GM23338 (cell line): ENCODE data around the gene C1QL1. TPM values are rescaled to one million over a fixed set of nuclear protein-coding genes. Genes with fewer than 3 reads are reported as not detected.

Source experiments
- ATAC-seq: fragments of 200-7000 bp; cut with Tn5 transposase; 3 replicates; pipeline ENCODE4 v1.9.1; 2020
- DNase-seq: peaks from one replicate; pipeline ENCODE4 v3.0.0-alpha.2; 2015; ENCODE audit warnings: low spot score
- H2AFZ ChIP-seq: fragments of 200-600 bp; sonication (generic); 2 replicates; pipeline ENCODE4 v1.8.0; 2016; ENCODE audit warnings: antibody characterized with exemption, mild to moderate bottlenecking, moderate library complexity
- H3F3A ChIP-seq: fragments of 200-600 bp; sonication (generic); replicated peaks from 2 replicates; pipeline ENCODE4 v1.8.0; 2017; ENCODE audit warnings: antibody characterized with exemption, mixed run types, low read depth
- H3K27ac ChIP-seq: fragments of 200-600 bp; sonication (generic); 2 replicates; pipeline ENCODE4 v1.6.1; 2016; ENCODE audit warnings: low read depth
- H3K27me3 ChIP-seq: fragments of 200-600 bp; sonication (generic); 2 replicates; pipeline ENCODE4 v1.8.0; 2016; ENCODE audit warnings: mild to moderate bottlenecking, mixed run types, moderate library complexity; ENCODE audit not compliant: insufficient read depth
- H3K36me3 ChIP-seq: fragments of 200-600 bp; sonication (generic); 2 replicates; pipeline ENCODE4 v1.8.0; 2016; ENCODE audit warnings: mild to moderate bottlenecking; ENCODE audit not compliant: insufficient read depth
- H3K4me1 ChIP-seq: fragments of 200-600 bp; sonication (generic); 2 replicates; pipeline ENCODE4 v1.8.0; 2016; ENCODE audit warnings: mild to moderate bottlenecking, moderate library complexity; ENCODE audit not compliant: insufficient read depth
- H3K4me2 ChIP-seq: fragments of 200-600 bp; sonication (generic); 2 replicates; pipeline ENCODE4 v1.7.1; 2017; ENCODE audit warnings: mixed run types
- H3K4me3 ChIP-seq: fragments of 200-600 bp; sonication (generic); 2 replicates; pipeline ENCODE4 v1.6.1; 2016; ENCODE audit warnings: mixed run types
- H3K79me2 ChIP-seq: fragments of 200-600 bp; sonication (generic); replicated peaks from 2 replicates; pipeline ENCODE4 v1.8.0; 2017; ENCODE audit warnings: mild to moderate bottlenecking; ENCODE audit not compliant: insufficient read depth
- H3K9me2 ChIP-seq: fragments of 200-600 bp; sonication (generic); 2 replicates; pipeline ENCODE4 v1.8.0; 2017; ENCODE audit not compliant: insufficient read depth
- H4K20me1 ChIP-seq: fragments of 200-600 bp; sonication (generic); replicated peaks from 2 replicates; pipeline ENCODE4 v1.8.0; 2017; ENCODE audit warnings: mild to moderate bottlenecking; ENCODE audit not compliant: insufficient read depth
- H3K27ac Mint-ChIP-seq: 2 replicates; pipeline ENCODE4 v1.8.0; 2020; ENCODE audit warnings: inconsistent platforms, mild to moderate bottlenecking, moderate library complexity, mixed read lengths
- H3K27me3 Mint-ChIP-seq: 3 replicates; pipeline ENCODE4 v1.8.0; 2022; ENCODE audit warnings: low read depth, mild to moderate bottlenecking, moderate library complexity, mixed read lengths, inconsistent platforms; ENCODE audit not compliant: insufficient read depth, poor library complexity
- H3K36me3 Mint-ChIP-seq: 3 replicates; pipeline ENCODE4 v1.8.0; 2021; ENCODE audit warnings: low read depth, mild to moderate bottlenecking, inconsistent platforms, moderate library complexity, mixed read lengths
- H3K4me1 Mint-ChIP-seq: 3 replicates; pipeline ENCODE4 v1.8.0; 2020; ENCODE audit warnings: mild to moderate bottlenecking, inconsistent platforms, mixed read lengths
- H3K4me3 Mint-ChIP-seq: 3 replicates; pipeline ENCODE4 v1.8.0; 2021; ENCODE audit warnings: moderate library complexity, mild to moderate bottlenecking, inconsistent platforms, mixed read lengths
- H3K9me3 Mint-ChIP-seq: 3 replicates; pipeline ENCODE4 v1.8.0; 2020; ENCODE audit warnings: moderate library complexity, mild to moderate bottlenecking, inconsistent platforms, mixed read lengths
- CREB1 ChIP-seq: fragments of 250-450 bp; sonication (Bioruptor Pico); IDR thresholded peaks from 2 replicates; pipeline ENCODE4 v1.5.0; 2020; ENCODE audit warnings: low read depth, mild to moderate bottlenecking, moderate library complexity
- CTCF ChIP-seq, 2 experiments: fragments of 200-600 bp in 1 of 2; sonication (generic) in 1 of 2; conservative IDR thresholded peaks; 2 replicates each; pipeline versions ENCODE4 v1.5.1 to v1.6.1; 2016 to 2017; ENCODE audit warnings: antibody characterized with exemption in 2 of 2, low read depth in 2 of 2, mild to moderate bottlenecking in 2 of 2, moderate library complexity in 1 of 2
- EZH2phosphoT487 ChIP-seq: fragments of 200-600 bp; sonication (generic); IDR thresholded peaks from one replicate; pipeline ENCODE4 v1.8.1; 2018; ENCODE audit warnings: antibody characterized with exemption; ENCODE audit not compliant: unreplicated experiment
- JUNB ChIP-seq: IDR thresholded peaks from one replicate; pipeline ENCODE4 v1.6.1; 2016; ENCODE audit warnings: antibody characterized with exemption; ENCODE audit not compliant: unreplicated experiment
- NANOG ChIP-seq: IDR thresholded peaks from 2 replicates; pipeline ENCODE4 v1.6.1; 2016; ENCODE audit warnings: antibody characterized with exemption, borderline replicate concordance
- POLR2AphosphoS5 ChIP-seq: IDR thresholded peaks from 2 replicates; pipeline ENCODE4 v1.6.1; 2016; ENCODE audit warnings: antibody characterized with exemption, low read depth
- STAT1 ChIP-seq: IDR thresholded peaks from one replicate; pipeline ENCODE4 v1.6.1; 2016; ENCODE audit warnings: antibody characterized with exemption; ENCODE audit not compliant: unreplicated experiment
- ZNF331 ChIP-seq: fragments of 250-450 bp; sonication (Bioruptor Pico); IDR thresholded peaks from 2 replicates; pipeline ENCODE4 v1.5.0; 2020; ENCODE audit warnings: low read depth, mild to moderate bottlenecking, moderate library complexity
- ZNF462 ChIP-seq: fragments of 250-450 bp; sonication (Bioruptor Pico); IDR thresholded peaks from 2 replicates; pipeline ENCODE4 v1.5.0; 2020; ENCODE audit warnings: mild to moderate bottlenecking, moderate library complexity
- polyA plus RNA-seq: library from polyadenylated mRNA; unstranded; fragments of >200 nt; fragmentation: Nextera tagmentation; extraction: Ambion mirVana; gene quantifications from 2 replicates; pipeline ENCODE4 v1.2.1, GENCODE V29; 2016
- total RNA-seq: library from RNA; depleted of rRNA; stranded (reverse); fragments of >200 nt; shearing (Covaris generic); gene quantifications from 2 replicates; pipeline ENCODE4 v1.2.3, GENCODE V29; 2014

Gene C1QL1
- total and polyA plus RNA-seq, 2 experiments from 2014 or later = 4.3 to 14.4 TPM

GRCh38 chr17:44911133-44912001 is 56.7 kb downstream of the C1QL1 start (continued):
- TF ChIP-seq POLR2AphosphoS5 = peak; percentile 28; the same call in 1 of the 2 replicates

DNA sequence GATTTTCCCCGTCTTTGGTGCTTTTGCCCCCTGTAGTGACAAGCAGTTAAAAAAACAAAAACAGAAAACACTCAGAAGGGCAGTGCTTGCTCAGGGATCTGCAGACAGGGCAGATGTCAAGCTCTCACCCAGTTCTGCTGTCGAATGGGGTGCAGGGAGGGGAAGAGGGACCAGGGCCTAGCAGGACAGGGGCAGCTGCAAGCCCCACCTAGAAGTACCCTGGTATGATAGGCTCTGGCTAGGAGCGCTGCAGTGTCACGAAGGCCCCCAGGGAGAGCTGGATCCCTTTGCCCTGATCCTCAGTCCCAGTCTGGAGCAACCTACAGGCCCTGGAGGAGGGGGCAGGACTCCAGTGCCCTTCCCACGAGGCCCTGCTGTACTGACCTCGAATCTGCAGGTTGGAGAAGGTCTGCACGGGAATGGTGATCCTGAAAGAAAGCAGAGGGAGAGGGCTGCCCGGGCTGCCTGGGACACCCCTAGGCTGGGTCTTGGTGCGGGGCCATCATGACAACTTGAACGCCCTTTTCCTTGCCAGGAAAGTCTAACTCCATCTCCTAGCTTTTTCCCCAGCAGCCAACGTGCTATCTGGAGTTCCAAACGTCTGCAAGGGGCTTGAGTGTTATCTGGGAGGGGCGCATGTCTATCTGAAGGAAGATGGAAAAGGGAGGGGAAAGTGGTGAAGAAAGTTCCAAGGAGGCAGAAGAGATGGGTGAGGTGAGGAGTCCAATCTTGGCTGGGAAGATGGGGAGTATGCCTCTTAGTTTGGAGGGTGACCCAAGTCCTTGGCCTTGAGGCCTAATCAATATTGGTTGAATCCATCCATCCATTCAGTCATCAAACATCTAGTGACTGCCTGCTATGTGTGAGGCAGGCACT is 57.6 kb downstream of the C1QL1 start:
- Histone ChIP-seq H3F3A (peaks cover 10% of the 10 kb centered on the region; the same call in 1 of the 2 replicates), H3K4me2 (peak overlapping the region; percentile 78), H3K36me3 (no peaks in the 10 kb centered on the region), H2AFZ (peak overlapping the region; percentile 98; the same call in 1 of the 2 replicates), H3K9me2 (no peaks in the 10 kb centered on the region), H3K27me3 (peaks cover 17% of the 10 kb centered on the region), H3K4me1 (no peaks in the 10 kb centered on the region; the same call in none of the 2 replicates), H4K20me1 (no peaks in the 10 kb centered on the region), H3K4me3 (peak overlapping the region; percentile 68; the same call in 1 of the 2 replicates), H3K27ac (no peak overlapping the region), H3K79me2 (no peaks in the 10 kb centered on the region)
- Mint-ChIP-seq H3K36me3 (no peaks in the 10 kb centered on the region; the same call in 2 of the 3 replicates), H3K27me3 (peaks cover 24% of the 10 kb centered on the region), H3K27ac (no peak overlapping the region), H3K9me3 (no peaks in the 10 kb centered on the region), H3K4me1 (peaks cover 15% of the 10 kb centered on the region), H3K4me3 (peak overlapping the region; percentile 67)
- TF ChIP-seq EZH2phosphoT487 (no peak), CREB1 (CRISPR knock-in tag) (no peak), ZNF331 (CRISPR knock-in tag) (no peak), NANOG (no peak), CTCF (conservative IDR thresholded peaks at IDR 0.05; ENCODE audit: low read depth in 2 of 2) (no peak), ZNF462 (CRISPR knock-in tag) (no peak), JUNB (no peak), STAT1 (no peak)
- no peak for DNase-seq
- ATAC-seq = no peak
